Neural progenitor cell (in vitro differentiated cells): ENCODE data around the gene ATP13A5.

ENCODE experiments used
- CTCF ChIP-seq: fragments of 200-600 bp; sonication (generic); IDR thresholded peaks from 2 replicates; pipeline ENCODE4 v1.5.1; 2017; ENCODE audit warnings: antibody characterized with exemption, mild to moderate bottlenecking
- EZH2 ChIP-seq: fragments of 200-600 bp; sonication (generic); IDR thresholded peaks from 2 replicates; pipeline ENCODE4 v1.6.1; 2017; ENCODE audit warnings: antibody characterized with exemption, mild to moderate bottlenecking, moderate library complexity
- EZH2phosphoT487 ChIP-seq: fragments of 200-600 bp; sonication (generic); IDR thresholded peaks from 2 replicates; pipeline ENCODE4 v1.6.1; 2017; ENCODE audit warnings: antibody characterized with exemption

GRCh38 chr3:193387596-193387995 is 9.0 kb upstream of the ATP13A5 start:
- TF ChIP-seq CTCF (no peak), EZH2 (no peak), EZH2phosphoT487 (no peak)
